ENCODE results near the gene CRYZL1. TPM values are rescaled to one million over a fixed set of nuclear protein-coding genes. Genes with fewer than 3 reads are reported as not detected.

The CRYZL1 gene
- total RNA-seq, 1 donor from 2014 or later, result 38.6 TPM

DNA sequence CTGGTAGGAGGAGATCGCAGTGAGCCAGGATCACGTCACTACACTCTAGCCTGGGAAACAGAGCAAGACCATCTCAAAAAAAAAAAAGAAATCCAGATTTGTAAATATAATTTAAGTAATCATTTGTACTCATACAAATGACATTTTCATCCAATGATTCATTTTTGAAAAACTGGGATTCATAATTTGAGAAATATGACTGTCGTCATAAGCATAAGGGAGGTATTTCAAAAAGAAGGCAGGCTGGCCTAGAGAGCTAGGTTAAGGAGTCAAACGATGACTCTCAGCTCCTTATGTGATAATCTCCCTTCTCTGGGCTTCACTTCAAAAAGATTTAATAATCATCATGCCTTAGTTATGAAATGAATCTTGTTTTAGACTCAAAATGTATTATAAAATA is 101.9 kb downstream of the CRYZL1 start:
- DNase-seq, result no peak

Other genes starting within 250 kb of the CRYZL1 start
- 63.1 TPM for gene IFNGR2, start 238.3 kb downstream of the CRYZL1 start, total RNA-seq
- gene TMEM50B, start 161.8 kb downstream of the CRYZL1 start, total RNA-seq, result 31.6 TPM
- 1.6 TPM for gene DNAJC28, start 150.0 kb downstream of the CRYZL1 start, total RNA-seq
- 58.1 TPM for gene GART, start 99.6 kb downstream of the CRYZL1 start, total RNA-seq
- gene SON, start 98.7 kb downstream of the CRYZL1 start, total RNA-seq, result 285 TPM
- 13.2 TPM for gene DONSON, start 53.1 kb downstream of the CRYZL1 start, total RNA-seq
- 42.6 TPM for gene ITSN1, start 760 bp upstream of the CRYZL1 start, total RNA-seq